GM23338 (cell line): Measurements from ENCODE around the gene TYRP1. TPM values are rescaled to one million over a fixed set of nuclear protein-coding genes. Genes with fewer than 3 reads are reported as not detected.

Experiments
- ATAC-seq: fragments of 200-7000 bp; cut with Tn5 transposase; 3 replicates; pipeline ENCODE4 v1.9.1; 2020
- DNase-seq: peaks from one replicate; pipeline ENCODE4 v3.0.0-alpha.2; 2015; ENCODE audit warnings: low spot score
- H2AFZ ChIP-seq: fragments of 200-600 bp; sonication (generic); 2 replicates; pipeline ENCODE4 v1.8.0; 2016; ENCODE audit warnings: antibody characterized with exemption, mild to moderate bottlenecking, moderate library complexity
- H3F3A ChIP-seq: fragments of 200-600 bp; sonication (generic); replicated peaks from 2 replicates; pipeline ENCODE4 v1.8.0; 2017; ENCODE audit warnings: antibody characterized with exemption, mixed run types, low read depth
- H3K27ac ChIP-seq: fragments of 200-600 bp; sonication (generic); 2 replicates; pipeline ENCODE4 v1.6.1; 2016; ENCODE audit warnings: low read depth
- H3K27me3 ChIP-seq: fragments of 200-600 bp; sonication (generic); 2 replicates; pipeline ENCODE4 v1.8.0; 2016; ENCODE audit warnings: mild to moderate bottlenecking, mixed run types, moderate library complexity; ENCODE audit not compliant: insufficient read depth
- H3K36me3 ChIP-seq: fragments of 200-600 bp; sonication (generic); 2 replicates; pipeline ENCODE4 v1.8.0; 2016; ENCODE audit warnings: mild to moderate bottlenecking; ENCODE audit not compliant: insufficient read depth
- H3K4me1 ChIP-seq: fragments of 200-600 bp; sonication (generic); 2 replicates; pipeline ENCODE4 v1.8.0; 2016; ENCODE audit warnings: mild to moderate bottlenecking, moderate library complexity; ENCODE audit not compliant: insufficient read depth
- H3K4me2 ChIP-seq: fragments of 200-600 bp; sonication (generic); 2 replicates; pipeline ENCODE4 v1.7.1; 2017; ENCODE audit warnings: mixed run types
- H3K4me3 ChIP-seq: fragments of 200-600 bp; sonication (generic); 2 replicates; pipeline ENCODE4 v1.6.1; 2016; ENCODE audit warnings: mixed run types
- H3K79me2 ChIP-seq: fragments of 200-600 bp; sonication (generic); replicated peaks from 2 replicates; pipeline ENCODE4 v1.8.0; 2017; ENCODE audit warnings: mild to moderate bottlenecking; ENCODE audit not compliant: insufficient read depth
- H3K9me2 ChIP-seq: fragments of 200-600 bp; sonication (generic); 2 replicates; pipeline ENCODE4 v1.8.0; 2017; ENCODE audit not compliant: insufficient read depth
- H4K20me1 ChIP-seq: fragments of 200-600 bp; sonication (generic); replicated peaks from 2 replicates; pipeline ENCODE4 v1.8.0; 2017; ENCODE audit warnings: mild to moderate bottlenecking; ENCODE audit not compliant: insufficient read depth
- H3K27ac Mint-ChIP-seq: 2 replicates; pipeline ENCODE4 v1.8.0; 2020; ENCODE audit warnings: inconsistent platforms, mild to moderate bottlenecking, moderate library complexity, mixed read lengths
- H3K27me3 Mint-ChIP-seq: 3 replicates; pipeline ENCODE4 v1.8.0; 2022; ENCODE audit warnings: low read depth, mild to moderate bottlenecking, moderate library complexity, mixed read lengths, inconsistent platforms; ENCODE audit not compliant: insufficient read depth, poor library complexity
- H3K36me3 Mint-ChIP-seq: 3 replicates; pipeline ENCODE4 v1.8.0; 2021; ENCODE audit warnings: low read depth, mild to moderate bottlenecking, inconsistent platforms, moderate library complexity, mixed read lengths
- H3K4me1 Mint-ChIP-seq: 3 replicates; pipeline ENCODE4 v1.8.0; 2020; ENCODE audit warnings: mild to moderate bottlenecking, inconsistent platforms, mixed read lengths
- H3K4me3 Mint-ChIP-seq: 3 replicates; pipeline ENCODE4 v1.8.0; 2021; ENCODE audit warnings: moderate library complexity, mild to moderate bottlenecking, inconsistent platforms, mixed read lengths
- H3K9me3 Mint-ChIP-seq: 3 replicates; pipeline ENCODE4 v1.8.0; 2020; ENCODE audit warnings: moderate library complexity, mild to moderate bottlenecking, inconsistent platforms, mixed read lengths
- CREB1 ChIP-seq: fragments of 250-450 bp; sonication (Bioruptor Pico); IDR thresholded peaks from 2 replicates; pipeline ENCODE4 v1.5.0; 2020; ENCODE audit warnings: low read depth, mild to moderate bottlenecking, moderate library complexity
- EZH2 ChIP-seq: fragments of 200-600 bp; sonication (generic); IDR thresholded peaks from one replicate; pipeline ENCODE4 v1.8.0; 2017; ENCODE audit warnings: antibody characterized with exemption, mild to moderate bottlenecking, low read depth; ENCODE audit not compliant: unreplicated experiment
- EZH2phosphoT487 ChIP-seq: fragments of 200-600 bp; sonication (generic); IDR thresholded peaks from one replicate; pipeline ENCODE4 v1.8.1; 2018; ENCODE audit warnings: antibody characterized with exemption; ENCODE audit not compliant: unreplicated experiment
- JUNB ChIP-seq: IDR thresholded peaks from one replicate; pipeline ENCODE4 v1.6.1; 2016; ENCODE audit warnings: antibody characterized with exemption; ENCODE audit not compliant: unreplicated experiment
- NANOG ChIP-seq: IDR thresholded peaks from 2 replicates; pipeline ENCODE4 v1.6.1; 2016; ENCODE audit warnings: antibody characterized with exemption, borderline replicate concordance
- POLR2AphosphoS5 ChIP-seq: IDR thresholded peaks from 2 replicates; pipeline ENCODE4 v1.6.1; 2016; ENCODE audit warnings: antibody characterized with exemption, low read depth
- STAT1 ChIP-seq: IDR thresholded peaks from one replicate; pipeline ENCODE4 v1.6.1; 2016; ENCODE audit warnings: antibody characterized with exemption; ENCODE audit not compliant: unreplicated experiment
- ZNF114 ChIP-seq: fragments of 250-450 bp; sonication (Bioruptor Pico); IDR thresholded peaks from 2 replicates; pipeline ENCODE4 v1.5.0; 2020; ENCODE audit warnings: mild to moderate bottlenecking, moderate library complexity
- ZNF331 ChIP-seq: fragments of 250-450 bp; sonication (Bioruptor Pico); IDR thresholded peaks from 2 replicates; pipeline ENCODE4 v1.5.0; 2020; ENCODE audit warnings: low read depth, mild to moderate bottlenecking, moderate library complexity
- polyA plus RNA-seq: library from polyadenylated mRNA; unstranded; fragments of >200 nt; fragmentation: Nextera tagmentation; extraction: Ambion mirVana; gene quantifications from 2 replicates; pipeline ENCODE4 v1.2.1, GENCODE V29; 2016
- total RNA-seq: library from RNA; depleted of rRNA; stranded (reverse); fragments of >200 nt; shearing (Covaris generic); gene quantifications from 2 replicates; pipeline ENCODE4 v1.2.3, GENCODE V29; 2014
- TF ChIP-seq, protein P1 (sequence below), 2 experiments: fragments of 200-600 bp in 1 of 2; sonication (generic) in 1 of 2; conservative IDR thresholded peaks; 2 replicates each; pipeline versions ENCODE4 v1.5.1 to v1.6.1; 2016 to 2017; ENCODE audit warnings: antibody characterized with exemption in 2 of 2, low read depth in 2 of 2, mild to moderate bottlenecking in 2 of 2, moderate library complexity in 1 of 2
- TF ChIP-seq, protein P2 (sequence below): fragments of 250-450 bp; sonication (Bioruptor Pico); IDR thresholded peaks from 2 replicates; pipeline ENCODE4 v1.5.0; 2020; ENCODE audit warnings: mild to moderate bottlenecking, moderate library complexity
- TF ChIP-seq, protein P3 (sequence below): IDR thresholded peaks from 2 replicates; pipeline ENCODE4 v1.6.1; 2016; ENCODE audit warnings: antibody characterized with exemption

TYRP1 gene
- total and polyA plus RNA-seq, 2 experiments from 2014 or later, result not detected

DNA sequence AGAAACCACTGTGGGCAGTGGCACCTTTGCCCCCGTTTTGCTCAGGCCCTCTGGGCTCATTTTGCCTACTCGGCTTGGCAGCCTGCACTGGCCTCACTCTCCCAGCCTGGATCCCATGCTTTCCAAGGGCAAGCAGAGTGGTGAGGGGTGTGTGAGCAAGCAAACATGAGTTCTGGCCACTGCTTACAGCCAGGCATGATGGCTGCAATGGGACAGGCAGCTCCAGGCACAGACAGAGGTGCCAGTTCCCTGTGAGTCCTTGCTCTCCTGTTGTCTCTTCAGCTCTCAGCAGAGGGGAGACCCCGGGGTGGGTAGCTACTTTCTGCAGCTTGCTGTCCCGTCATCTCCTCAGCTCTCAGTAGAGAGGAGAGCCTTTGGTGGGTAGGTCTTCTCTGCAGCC, 35.2 kb upstream of the TYRP1 start (continued):
- TF ChIP-seq NANOG (no peak), STAT1 (no peak), ZNF114 (CRISPR knock-in tag) (no peak), EZH2phosphoT487 (no peak), ZNF331 (no peak)

DNA sequence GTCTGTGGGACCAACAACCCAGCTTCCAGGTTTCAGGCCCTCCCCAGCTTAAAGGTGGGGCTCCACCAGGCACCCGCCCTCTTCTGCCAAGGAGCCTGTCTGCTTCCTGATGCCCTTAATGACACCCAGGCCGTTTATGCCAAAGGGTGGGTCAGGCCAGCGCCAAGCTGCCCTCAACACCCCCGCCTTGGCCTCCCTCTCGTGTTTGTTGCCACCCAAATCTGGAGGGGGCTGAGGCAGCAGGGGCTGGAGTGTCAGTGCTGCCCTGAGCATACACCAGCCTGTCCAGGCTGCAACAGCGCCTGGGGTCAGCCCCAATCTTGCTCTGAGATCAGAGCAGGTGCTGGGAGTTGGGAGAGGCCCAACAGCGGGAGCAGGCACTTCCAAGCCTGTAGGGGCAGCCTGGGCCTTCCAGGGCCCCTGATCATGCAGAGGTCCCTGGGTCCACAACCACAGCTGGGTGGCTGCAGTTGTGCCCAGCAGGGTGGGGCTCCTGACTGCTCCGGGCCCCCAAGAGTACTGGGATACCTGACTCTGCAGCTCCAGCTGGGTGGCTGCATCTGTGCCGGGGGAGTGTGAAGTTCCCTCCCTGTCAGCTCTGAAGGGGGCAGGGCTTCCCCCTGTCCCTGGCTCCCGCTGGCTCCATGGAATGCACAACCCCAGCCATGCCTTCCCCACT, 34.5 kb upstream of the TYRP1 start:
- no peak overlapping the region for H2AFZ ChIP-seq
- H3K36me3 ChIP-seq, result no peaks in the 10 kb centered on the region
- H3K4me2 ChIP-seq, result no peak overlapping the region
- no peak overlapping the region for H3K4me3 Mint-ChIP-seq
- H3K36me3 Mint-ChIP-seq, result no peaks in the 10 kb centered on the region; the same call in 2 of the 3 replicates
- H3K27me3 ChIP-seq, result no peaks in the 10 kb centered on the region
- ATAC-seq (no peak), DNase-seq (no peak)
- H3K9me3 Mint-ChIP-seq, result peaks cover 6% of the 10 kb centered on the region; the same call in 1 of the 3 replicates
- no peaks in the 10 kb centered on the region for H3K79me2 ChIP-seq
- no peak overlapping the region for H3K4me3 ChIP-seq
- no peaks in the 10 kb centered on the region for H3K4me1 Mint-ChIP-seq
- no peaks in the 10 kb centered on the region for H3K9me2 ChIP-seq
- no peaks in the 10 kb centered on the region for H3F3A ChIP-seq
- H3K27ac ChIP-seq, result no peak overlapping the region
- H3K27me3 Mint-ChIP-seq, result peaks cover 2% of the 10 kb centered on the region
- no peaks in the 10 kb centered on the region for H4K20me1 ChIP-seq
- H3K27ac Mint-ChIP-seq, result no peak overlapping the region
- H3K4me1 ChIP-seq, result no peaks in the 10 kb centered on the region
- TF ChIP-seq STAT1 (no peak), NANOG (no peak), ZNF114 (CRISPR knock-in tag) (no peak), EZH2phosphoT487 (no peak), CREB1 (CRISPR knock-in tag) (no peak), ZNF331 (no peak), EZH2 (no peak), JUNB (no peak), POLR2AphosphoS5 (no peak)
- TF ChIP-seq, protein P1, sequence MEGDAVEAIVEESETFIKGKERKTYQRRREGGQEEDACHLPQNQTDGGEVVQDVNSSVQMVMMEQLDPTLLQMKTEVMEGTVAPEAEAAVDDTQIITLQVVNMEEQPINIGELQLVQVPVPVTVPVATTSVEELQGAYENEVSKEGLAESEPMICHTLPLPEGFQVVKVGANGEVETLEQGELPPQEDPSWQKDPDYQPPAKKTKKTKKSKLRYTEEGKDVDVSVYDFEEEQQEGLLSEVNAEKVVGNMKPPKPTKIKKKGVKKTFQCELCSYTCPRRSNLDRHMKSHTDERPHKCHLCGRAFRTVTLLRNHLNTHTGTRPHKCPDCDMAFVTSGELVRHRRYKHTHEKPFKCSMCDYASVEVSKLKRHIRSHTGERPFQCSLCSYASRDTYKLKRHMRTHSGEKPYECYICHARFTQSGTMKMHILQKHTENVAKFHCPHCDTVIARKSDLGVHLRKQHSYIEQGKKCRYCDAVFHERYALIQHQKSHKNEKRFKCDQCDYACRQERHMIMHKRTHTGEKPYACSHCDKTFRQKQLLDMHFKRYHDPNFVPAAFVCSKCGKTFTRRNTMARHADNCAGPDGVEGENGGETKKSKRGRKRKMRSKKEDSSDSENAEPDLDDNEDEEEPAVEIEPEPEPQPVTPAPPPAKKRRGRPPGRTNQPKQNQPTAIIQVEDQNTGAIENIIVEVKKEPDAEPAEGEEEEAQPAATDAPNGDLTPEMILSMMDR (conservative IDR thresholded peaks at IDR 0.05; ENCODE audit: low read depth in 2 of 2), result no peak
- TF ChIP-seq, protein P2, sequence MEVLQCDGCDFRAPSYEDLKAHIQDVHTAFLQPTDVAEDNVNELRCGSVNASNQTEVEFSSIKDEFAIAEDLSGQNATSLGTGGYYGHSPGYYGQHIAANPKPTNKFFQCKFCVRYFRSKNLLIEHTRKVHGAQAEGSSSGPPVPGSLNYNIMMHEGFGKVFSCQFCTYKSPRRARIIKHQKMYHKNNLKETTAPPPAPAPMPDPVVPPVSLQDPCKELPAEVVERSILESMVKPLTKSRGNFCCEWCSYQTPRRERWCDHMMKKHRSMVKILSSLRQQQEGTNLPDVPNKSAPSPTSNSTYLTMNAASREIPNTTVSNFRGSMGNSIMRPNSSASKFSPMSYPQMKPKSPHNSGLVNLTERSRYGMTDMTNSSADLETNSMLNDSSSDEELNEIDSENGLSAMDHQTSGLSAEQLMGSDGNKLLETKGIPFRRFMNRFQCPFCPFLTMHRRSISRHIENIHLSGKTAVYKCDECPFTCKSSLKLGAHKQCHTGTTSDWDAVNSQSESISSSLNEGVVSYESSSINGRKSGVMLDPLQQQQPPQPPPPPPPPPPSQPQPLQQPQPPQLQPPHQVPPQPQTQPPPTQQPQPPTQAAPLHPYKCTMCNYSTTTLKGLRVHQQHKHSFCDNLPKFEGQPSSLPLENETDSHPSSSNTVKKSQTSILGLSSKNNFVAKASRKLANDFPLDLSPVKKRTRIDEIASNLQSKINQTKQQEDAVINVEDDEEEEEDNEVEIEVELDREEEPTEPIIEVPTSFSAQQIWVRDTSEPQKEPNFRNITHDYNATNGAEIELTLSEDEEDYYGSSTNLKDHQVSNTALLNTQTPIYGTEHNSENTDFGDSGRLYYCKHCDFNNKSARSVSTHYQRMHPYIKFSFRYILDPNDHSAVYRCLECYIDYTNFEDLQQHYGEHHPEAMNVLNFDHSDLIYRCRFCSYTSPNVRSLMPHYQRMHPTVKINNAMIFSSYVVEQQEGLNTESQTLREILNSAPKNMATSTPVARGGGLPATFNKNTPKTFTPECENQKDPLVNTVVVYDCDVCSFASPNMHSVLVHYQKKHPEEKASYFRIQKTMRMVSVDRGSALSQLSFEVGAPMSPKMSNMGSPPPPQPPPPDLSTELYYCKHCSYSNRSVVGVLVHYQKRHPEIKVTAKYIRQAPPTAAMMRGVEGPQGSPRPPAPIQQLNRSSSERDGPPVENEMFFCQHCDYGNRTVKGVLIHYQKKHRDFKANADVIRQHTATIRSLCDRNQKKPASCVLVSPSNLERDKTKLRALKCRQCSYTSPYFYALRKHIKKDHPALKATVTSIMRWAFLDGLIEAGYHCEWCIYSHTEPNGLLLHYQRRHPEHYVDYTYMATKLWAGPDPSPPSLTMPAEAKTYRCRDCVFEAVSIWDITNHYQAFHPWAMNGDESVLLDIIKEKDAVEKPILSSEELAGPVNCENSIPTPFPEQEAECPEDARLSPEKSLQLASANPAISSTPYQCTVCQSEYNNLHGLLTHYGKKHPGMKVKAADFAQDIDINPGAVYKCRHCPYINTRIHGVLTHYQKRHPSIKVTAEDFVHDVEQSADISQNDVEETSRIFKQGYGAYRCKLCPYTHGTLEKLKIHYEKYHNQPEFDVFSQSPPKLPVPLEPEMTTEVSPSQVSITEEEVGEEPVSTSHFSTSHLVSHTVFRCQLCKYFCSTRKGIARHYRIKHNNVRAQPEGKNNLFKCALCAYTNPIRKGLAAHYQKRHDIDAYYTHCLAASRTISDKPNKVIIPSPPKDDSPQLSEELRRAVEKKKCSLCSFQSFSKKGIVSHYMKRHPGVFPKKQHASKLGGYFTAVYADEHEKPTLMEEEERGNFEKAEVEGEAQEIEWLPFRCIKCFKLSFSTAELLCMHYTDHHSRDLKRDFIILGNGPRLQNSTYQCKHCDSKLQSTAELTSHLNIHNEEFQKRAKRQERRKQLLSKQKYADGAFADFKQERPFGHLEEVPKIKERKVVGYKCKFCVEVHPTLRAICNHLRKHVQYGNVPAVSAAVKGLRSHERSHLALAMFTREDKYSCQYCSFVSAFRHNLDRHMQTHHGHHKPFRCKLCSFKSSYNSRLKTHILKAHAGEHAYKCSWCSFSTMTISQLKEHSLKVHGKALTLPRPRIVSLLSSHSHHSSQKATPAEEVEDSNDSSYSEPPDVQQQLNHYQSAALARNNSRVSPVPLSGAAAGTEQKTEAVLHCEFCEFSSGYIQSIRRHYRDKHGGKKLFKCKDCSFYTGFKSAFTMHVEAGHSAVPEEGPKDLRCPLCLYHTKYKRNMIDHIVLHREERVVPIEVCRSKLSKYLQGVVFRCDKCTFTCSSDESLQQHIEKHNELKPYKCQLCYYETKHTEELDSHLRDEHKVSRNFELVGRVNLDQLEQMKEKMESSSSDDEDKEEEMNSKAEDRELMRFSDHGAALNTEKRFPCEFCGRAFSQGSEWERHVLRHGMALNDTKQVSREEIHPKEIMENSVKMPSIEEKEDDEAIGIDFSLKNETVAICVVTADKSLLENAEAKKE (CRISPR knock-in tag), result no peak
- TF ChIP-seq, protein P3, sequence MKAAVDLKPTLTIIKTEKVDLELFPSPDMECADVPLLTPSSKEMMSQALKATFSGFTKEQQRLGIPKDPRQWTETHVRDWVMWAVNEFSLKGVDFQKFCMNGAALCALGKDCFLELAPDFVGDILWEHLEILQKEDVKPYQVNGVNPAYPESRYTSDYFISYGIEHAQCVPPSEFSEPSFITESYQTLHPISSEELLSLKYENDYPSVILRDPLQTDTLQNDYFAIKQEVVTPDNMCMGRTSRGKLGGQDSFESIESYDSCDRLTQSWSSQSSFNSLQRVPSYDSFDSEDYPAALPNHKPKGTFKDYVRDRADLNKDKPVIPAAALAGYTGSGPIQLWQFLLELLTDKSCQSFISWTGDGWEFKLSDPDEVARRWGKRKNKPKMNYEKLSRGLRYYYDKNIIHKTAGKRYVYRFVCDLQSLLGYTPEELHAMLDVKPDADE, result no peak
